ENCODE results near the gene AOPEP.

DNA sequence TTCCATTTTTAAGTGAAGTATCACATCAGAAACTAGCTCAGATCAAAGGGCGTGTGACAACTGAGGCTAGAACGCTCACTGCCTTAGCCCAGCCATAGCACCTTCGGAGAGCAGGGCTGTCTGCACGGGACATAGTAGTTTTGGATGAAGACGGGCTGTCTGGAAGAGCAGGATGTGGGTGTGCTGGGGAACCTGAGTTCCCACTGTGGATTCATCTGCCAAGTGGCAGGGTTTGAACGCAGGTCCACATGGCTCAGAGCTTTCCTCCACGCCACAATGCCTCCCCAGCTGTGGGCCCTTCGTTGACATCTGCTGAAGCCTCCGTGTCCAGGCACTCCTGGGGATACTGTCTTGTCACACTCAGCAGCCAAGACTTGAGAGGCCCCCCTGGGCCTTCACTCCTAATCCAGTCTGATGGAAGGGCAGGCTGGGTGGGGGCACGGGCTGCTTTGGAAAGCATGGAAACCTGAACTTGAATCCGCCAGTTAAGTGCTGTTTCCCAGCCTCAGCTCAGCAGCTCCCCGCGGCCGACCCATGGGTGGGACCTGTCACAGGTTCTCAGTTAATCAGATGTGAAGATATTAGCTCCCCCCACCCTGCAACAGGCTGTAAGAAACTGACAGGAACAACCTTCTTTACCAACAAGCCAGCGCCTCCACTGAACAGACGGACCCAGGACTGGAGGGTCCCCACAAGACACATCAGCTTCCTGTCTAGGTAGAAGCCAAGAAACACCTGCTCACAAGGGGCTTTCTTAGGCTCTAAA is 362.9 kb downstream of the AOPEP start:
- TF ChIP-seq, protein P1, sequence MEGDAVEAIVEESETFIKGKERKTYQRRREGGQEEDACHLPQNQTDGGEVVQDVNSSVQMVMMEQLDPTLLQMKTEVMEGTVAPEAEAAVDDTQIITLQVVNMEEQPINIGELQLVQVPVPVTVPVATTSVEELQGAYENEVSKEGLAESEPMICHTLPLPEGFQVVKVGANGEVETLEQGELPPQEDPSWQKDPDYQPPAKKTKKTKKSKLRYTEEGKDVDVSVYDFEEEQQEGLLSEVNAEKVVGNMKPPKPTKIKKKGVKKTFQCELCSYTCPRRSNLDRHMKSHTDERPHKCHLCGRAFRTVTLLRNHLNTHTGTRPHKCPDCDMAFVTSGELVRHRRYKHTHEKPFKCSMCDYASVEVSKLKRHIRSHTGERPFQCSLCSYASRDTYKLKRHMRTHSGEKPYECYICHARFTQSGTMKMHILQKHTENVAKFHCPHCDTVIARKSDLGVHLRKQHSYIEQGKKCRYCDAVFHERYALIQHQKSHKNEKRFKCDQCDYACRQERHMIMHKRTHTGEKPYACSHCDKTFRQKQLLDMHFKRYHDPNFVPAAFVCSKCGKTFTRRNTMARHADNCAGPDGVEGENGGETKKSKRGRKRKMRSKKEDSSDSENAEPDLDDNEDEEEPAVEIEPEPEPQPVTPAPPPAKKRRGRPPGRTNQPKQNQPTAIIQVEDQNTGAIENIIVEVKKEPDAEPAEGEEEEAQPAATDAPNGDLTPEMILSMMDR (IDR thresholded peaks at IDR 0.05) = no peak
- no peak for TF ChIP-seq POLR2A (IDR thresholded peaks at IDR 0.05)
